SK-N-SH (cell line): ENCODE results near the gene KRTAP10-1. TPM values are rescaled to one million over a fixed set of nuclear protein-coding genes. Genes with fewer than 3 reads are reported as not detected.

Experiments used
- CTCF ChIA-PET: fragments of 300-600, 350-600 bp; formaldehyde crosslinking; extraction: SDS; loops from one replicate; lab custom pipeline; 2021; lab: Yijun Ruan, JAX
- POLR2A ChIA-PET: fragments of 350-600 bp; sonication (Branson Sonifier 250); formaldehyde crosslinking; extraction: SDS; loops from one replicate; lab custom pipeline; 2020; ENCODE audit warnings: antibody characterized with exemption, inconsistent platforms; lab: Yijun Ruan, JAX
- DNase-seq: peaks from one replicate; pipeline ENCODE4 v3.0.0; 2012
- H2AFZ ChIP-seq: fragments of 200-600 bp; sonication (generic); 2 replicates; pipeline ENCODE4 v1.8.1; 2016; ENCODE audit warnings: antibody characterized with exemption, mild to moderate bottlenecking, low read depth
- H3F3A ChIP-seq: fragments of 200-600 bp; sonication (generic); replicated peaks from 2 replicates; pipeline ENCODE3; 2016; ENCODE audit warnings: antibody characterized with exemption, mild to moderate bottlenecking; ENCODE audit not compliant: insufficient read depth
- H3K27ac ChIP-seq, 2 experiments: fragments of 200-500 bp in 1 of 2; fragments of 200-600 bp in 1 of 2; sonication (Bioruptor generic) in 1 of 2; sonication (generic), shearing (Covaris generic) in 1 of 2; 2 replicates each; pipeline versions ENCODE4 v1.5.1 to v1.6.1; 2014 to 2016; ENCODE audit warnings: low read depth in 2 of 2, inconsistent platforms in 1 of 2, low read length in 1 of 2, mild to moderate bottlenecking in 1 of 2, mixed read lengths in 1 of 2
- H3K27me3 ChIP-seq: fragments of 200-600 bp; sonication (generic), shearing (Covaris generic); 2 replicates; pipeline ENCODE4 v1.6.1; 2016; ENCODE audit warnings: mixed run types; ENCODE audit not compliant: insufficient read depth
- H3K36me3 ChIP-seq, 2 experiments: fragments of 200-500 bp in 1 of 2; fragments of 200-600 bp in 1 of 2; sonication (Bioruptor generic) in 1 of 2; sonication (generic) in 1 of 2; replicated peaks in 1 of 2; 2 replicates each; pipeline versions ENCODE3 to v1.5.1; 2014 to 2016; ENCODE audit warnings: low read length in 1 of 2, mild to moderate bottlenecking in 1 of 2; ENCODE audit not compliant: insufficient read depth in 2 of 2, control insufficient read depth in 1 of 2
- H3K4me1 ChIP-seq, 2 experiments: fragments of 200-500 bp in 1 of 2; fragments of 200-600 bp in 1 of 2; sonication (Bioruptor generic) in 1 of 2; sonication (generic), shearing (Covaris generic) in 1 of 2; 2 replicates each; pipeline versions ENCODE4 v1.5.1 to v1.6.1; 2014 to 2016; ENCODE audit warnings: low read depth in 1 of 2, low read length in 1 of 2, mixed run types in 1 of 2; ENCODE audit not compliant: insufficient read depth in 2 of 2, control insufficient read depth in 1 of 2
- H3K4me2 ChIP-seq: fragments of 200-600 bp; sonication (generic), shearing (Covaris generic); 2 replicates; pipeline ENCODE4 v1.6.1; 2017; ENCODE audit warnings: mixed run types
- H3K4me3 ChIP-seq, 2 experiments: fragments of 200-500 bp in 1 of 2; fragments of 200-600 bp in 1 of 2; sonication (Bioruptor generic) in 1 of 2; sonication (generic), shearing (Covaris generic) in 1 of 2; 2 replicates each; pipeline versions ENCODE4 v1.5.1 to v1.8.1; 2014 to 2016; ENCODE audit warnings: low read depth in 2 of 2, inconsistent platforms in 1 of 2, low read length in 1 of 2, mild to moderate bottlenecking in 1 of 2, mixed read lengths in 1 of 2, moderate library complexity in 1 of 2
- H3K79me2 ChIP-seq: fragments of 200-600 bp; sonication (generic); 2 replicates; pipeline ENCODE4 v1.8.1; 2017; ENCODE audit warnings: mild to moderate bottlenecking; ENCODE audit not compliant: insufficient read depth
- H3K9ac ChIP-seq: fragments of 200-600 bp; sonication (generic); 2 replicates; pipeline ENCODE4 v1.6.1; 2017; ENCODE audit warnings: mixed run types
- H3K9me2 ChIP-seq: fragments of 200-600 bp; sonication (generic); 2 replicates; pipeline ENCODE4 v1.6.1; 2017; ENCODE audit warnings: mixed run types
- H3K9me3 ChIP-seq: fragments of 200-600 bp; sonication (generic); 2 replicates; pipeline ENCODE4 v1.6.1; 2017; ENCODE audit warnings: mixed run types, mild to moderate bottlenecking, moderate library complexity
- H4K20me1 ChIP-seq: fragments of 200-600 bp; sonication (generic); 2 replicates; pipeline ENCODE4 v1.6.1; 2017; ENCODE audit warnings: mild to moderate bottlenecking, mixed run types; ENCODE audit not compliant: insufficient read depth
- CHD2 ChIP-seq: fragments of 150-350 bp; IDR thresholded peaks from 2 replicates; pipeline ENCODE4 v1.6.1; 2018; ENCODE audit warnings: low read length; ENCODE audit not compliant: partially characterized antibody
- ELF1 ChIP-seq: IDR thresholded peaks from 2 replicates; pipeline ENCODE4 v1.4.0; 2012
- EP300 ChIP-seq, 2 experiments: IDR thresholded peaks; 2 replicates each; pipeline versions ENCODE4 v1.4.0 to v1.6.1; 2012; ENCODE audit warnings: borderline replicate concordance in 1 of 2, low read depth in 1 of 2, low read length in 1 of 2
- FOSL2 ChIP-seq: IDR thresholded peaks from 2 replicates; pipeline ENCODE4 v1.4.0; 2012; ENCODE audit warnings: low read depth, mild to moderate bottlenecking, moderate library complexity, borderline replicate concordance
- FOXJ3 ChIP-seq: sonication (generic); formaldehyde crosslinking; IDR thresholded peaks from 2 replicates; pipeline ENCODE4 v1.5.1; 2020; ENCODE audit warnings: mild to moderate bottlenecking, missing genetic modification reagents
- FOXM1 ChIP-seq: IDR thresholded peaks from 2 replicates; pipeline ENCODE4 v1.4.0; 2012; ENCODE audit warnings: low read depth, mild to moderate bottlenecking
- GABPA ChIP-seq: IDR thresholded peaks from 2 replicates; pipeline ENCODE4 v1.4.0; 2012; ENCODE audit warnings: low read depth, mild to moderate bottlenecking
- GATA2 ChIP-seq: sonication (generic); formaldehyde crosslinking; IDR thresholded peaks from 2 replicates; pipeline ENCODE4 v1.5.0; 2020; ENCODE audit warnings: mild to moderate bottlenecking, missing genetic modification reagents
- JUND ChIP-seq: IDR thresholded peaks from 2 replicates; pipeline ENCODE4 v1.4.0; 2012
- MAX ChIP-seq: IDR thresholded peaks from 2 replicates; pipeline ENCODE4 v1.4.0; 2012; ENCODE audit warnings: low read depth
- MEF2A ChIP-seq: IDR thresholded peaks from 2 replicates; pipeline ENCODE4 v1.4.0; 2012; ENCODE audit warnings: low read depth, borderline replicate concordance
- MXI1 ChIP-seq: IDR thresholded peaks from 2 replicates; pipeline ENCODE4 v1.6.1; 2012; ENCODE audit warnings: mild to moderate bottlenecking, low read depth, low read length, improper control_type of control experiment
- NRF1 ChIP-seq: IDR thresholded peaks from 2 replicates; pipeline ENCODE4 v1.6.1; 2012; ENCODE audit warnings: low read depth, mild to moderate bottlenecking, low read length
- PBX3 ChIP-seq: IDR thresholded peaks from 2 replicates; pipeline ENCODE4; 2012
- RAD21 ChIP-seq: IDR thresholded peaks from 2 replicates; pipeline ENCODE4 v1.6.1; 2012; ENCODE audit warnings: mild to moderate bottlenecking, low read length
- RFX5 ChIP-seq: IDR thresholded peaks from 2 replicates; pipeline ENCODE4 v1.6.1; 2012; ENCODE audit warnings: mild to moderate bottlenecking, improper control_type of control experiment, low read length
- RXRA ChIP-seq: IDR thresholded peaks from 2 replicates; pipeline ENCODE4 v1.4.0; 2012; ENCODE audit warnings: low read depth, mild to moderate bottlenecking, borderline replicate concordance
- SMC3 ChIP-seq: IDR thresholded peaks from 2 replicates; pipeline ENCODE4 v1.6.1; 2012; ENCODE audit warnings: low read depth, low read length, improper control_type of control experiment
- TCF12 ChIP-seq: IDR thresholded peaks from 2 replicates; pipeline ENCODE4 v1.4.0; 2012
- TEAD4 ChIP-seq: IDR thresholded peaks from 2 replicates; pipeline ENCODE4 v1.4.0; 2012; ENCODE audit warnings: mild to moderate bottlenecking, borderline replicate concordance; ENCODE audit not compliant: insufficient read depth
- USF2 ChIP-seq: fragments of 150-350 bp; IDR thresholded peaks from 2 replicates; pipeline ENCODE4 v1.6.1; 2017; ENCODE audit warnings: antibody characterized with exemption, low read length, low read depth, borderline replicate concordance
- ZBTB33 ChIP-seq: IDR thresholded peaks from 2 replicates; pipeline ENCODE4 v1.4.0; 2012; ENCODE audit warnings: low read depth, borderline replicate concordance
- WGBS: methylation state at CpG from one replicate; pipeline ENCODE4 v1.1.6; 2017; ENCODE audit warnings: low lambda C conversion rate; 5-methylcytosine and 5-hydroxymethylcytosine counted together
- polyA plus RNA-seq, 3 experiments: library from polyadenylated mRNA; depleted of rRNA; stranded (reverse); fragments of >200 nt; gene quantifications; 2 replicates each; pipeline ENCODE4 v1.2.3, GENCODE V29; 2012

The KRTAP10-1 gene
- polyA plus RNA-seq, 1 of the 3 experiments (the other 2 are of a cell fraction) = not detected

GRCh38 chr21:44544566-44544965 lies 4.6 kb upstream of the KRTAP10-1 start (continued):
- TF ChIP-seq PBX3 = no peak
- TF ChIP-seq TEAD4 = no peak
- no peak for TF ChIP-seq GATA2
- TF ChIP-seq RAD21 = no peak
- no peak for TF ChIP-seq RFX5
- TF ChIP-seq MAX = no peak
- no peak for TF ChIP-seq ZBTB33
- TF ChIP-seq, all 33 proteins: peak for 0

GRCh38 chr21:44542716-44543115 lies 2.7 kb upstream of the KRTAP10-1 start:
- no peak overlapping the region for H2AFZ ChIP-seq

GRCh38 chr21:44540741-44541288 lies 820 bp upstream of the KRTAP10-1 start:
- Histone ChIP-seq H3K27me3 (peaks cover 17% of the 10 kb centered on the region; the same call in 1 of the 2 replicates), H3K9me2 (no peaks in the 10 kb centered on the region), H3K4me3 (no peak overlapping the region), H3K79me2 (no peaks in the 10 kb centered on the region), H2AFZ (no peak overlapping the region), H3K36me3 (no peaks in the 10 kb centered on the region), H3K4me2 (no peak overlapping the region), H4K20me1 (no peaks in the 10 kb centered on the region), H3F3A (no peaks in the 10 kb centered on the region), H3K9ac (no peak overlapping the region), H3K27ac (no peak overlapping the region), H3K9me3 (no peaks in the 10 kb centered on the region), H3K4me1 (no peaks in the 10 kb centered on the region)
- CTCF ChIA-PET = no interaction called here
- WGBS = 12% methylated on average over 11 of the region's 11 CpGs
- no peak for DNase-seq
- POLR2A ChIA-PET = no interaction called here
- TF ChIP-seq ELF1 (no peak), MXI1 (no peak), RXRA (no peak), CHD2 (no peak), FOSL2 (no peak), RAD21 (no peak), NRF1 (no peak), TCF12 (no peak), MEF2A (no peak), EP300 (IDR thresholded peaks at IDR 0.05; ENCODE audit: borderline replicate concordance in 1 of 2, low read depth in 1 of 2, low read length in 1 of 2) (no peak), FOXM1 (no peak), JUND (no peak), FOXJ3 (no peak), SMC3 (no peak), USF2 (no peak), MAX (no peak), GABPA (no peak)

More at GRCh38 chr21:44542716-44543115, 2.7 kb upstream of the KRTAP10-1 start:
- POLR2A ChIA-PET = no interaction called here
- TF ChIP-seq SMC3 = no peak
- H3K4me1 ChIP-seq = no peaks in the 10 kb centered on the region
- H3K79me2 ChIP-seq = no peaks in the 10 kb centered on the region
- no peak overlapping the region for H3K9ac ChIP-seq
- no peaks in the 10 kb centered on the region for H3K36me3 ChIP-seq
- H3F3A ChIP-seq = no peaks in the 10 kb centered on the region
- H3K9me2 ChIP-seq = no peaks in the 10 kb centered on the region
- H3K4me2 ChIP-seq = no peak overlapping the region
- CTCF ChIA-PET = no interaction called here
- no peaks in the 10 kb centered on the region for H4K20me1 ChIP-seq
- WGBS = 0% methylated on average over 1 of the region's 1 CpG
- no peaks in the 10 kb centered on the region for H3K9me3 ChIP-seq
- no peak for DNase-seq
- H3K4me3 ChIP-seq = no peak overlapping the region
- peaks cover 14% of the 10 kb centered on the region; the same call in 1 of the 2 replicates for H3K27me3 ChIP-seq
- H3K27ac ChIP-seq = no peak overlapping the region
